ENCODE data around the gene DCAF7.

The DCAF7 gene

DNA sequence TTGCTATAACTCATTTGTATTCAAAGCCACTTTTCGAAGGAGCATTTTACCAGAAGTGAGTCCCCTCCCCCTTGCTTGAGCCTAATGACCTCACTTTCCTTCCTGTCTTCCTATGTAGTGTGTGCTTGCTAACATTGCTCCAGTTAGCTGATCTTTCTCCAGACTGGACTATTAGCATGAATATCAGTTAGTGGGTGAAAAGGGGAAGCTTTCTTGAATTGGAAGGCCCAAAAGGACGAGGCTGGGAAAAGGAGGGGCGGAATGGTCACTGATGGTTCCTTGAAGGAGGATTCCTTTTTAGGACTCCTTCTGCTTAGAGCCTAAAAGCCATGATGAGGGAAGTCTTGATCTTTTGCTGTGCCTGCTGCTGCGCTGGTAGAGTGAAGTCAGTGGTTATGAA, 83.9 kb downstream of the DCAF7 start:
- TF ChIP-seq, protein P1, sequence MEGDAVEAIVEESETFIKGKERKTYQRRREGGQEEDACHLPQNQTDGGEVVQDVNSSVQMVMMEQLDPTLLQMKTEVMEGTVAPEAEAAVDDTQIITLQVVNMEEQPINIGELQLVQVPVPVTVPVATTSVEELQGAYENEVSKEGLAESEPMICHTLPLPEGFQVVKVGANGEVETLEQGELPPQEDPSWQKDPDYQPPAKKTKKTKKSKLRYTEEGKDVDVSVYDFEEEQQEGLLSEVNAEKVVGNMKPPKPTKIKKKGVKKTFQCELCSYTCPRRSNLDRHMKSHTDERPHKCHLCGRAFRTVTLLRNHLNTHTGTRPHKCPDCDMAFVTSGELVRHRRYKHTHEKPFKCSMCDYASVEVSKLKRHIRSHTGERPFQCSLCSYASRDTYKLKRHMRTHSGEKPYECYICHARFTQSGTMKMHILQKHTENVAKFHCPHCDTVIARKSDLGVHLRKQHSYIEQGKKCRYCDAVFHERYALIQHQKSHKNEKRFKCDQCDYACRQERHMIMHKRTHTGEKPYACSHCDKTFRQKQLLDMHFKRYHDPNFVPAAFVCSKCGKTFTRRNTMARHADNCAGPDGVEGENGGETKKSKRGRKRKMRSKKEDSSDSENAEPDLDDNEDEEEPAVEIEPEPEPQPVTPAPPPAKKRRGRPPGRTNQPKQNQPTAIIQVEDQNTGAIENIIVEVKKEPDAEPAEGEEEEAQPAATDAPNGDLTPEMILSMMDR (IDR thresholded peaks at IDR 0.05; ENCODE audit: low read depth, low read length): no peak
- no peak overlapping the region for H3K4me3 ChIP-seq (ENCODE audit: low read depth, low read length)

DNA sequence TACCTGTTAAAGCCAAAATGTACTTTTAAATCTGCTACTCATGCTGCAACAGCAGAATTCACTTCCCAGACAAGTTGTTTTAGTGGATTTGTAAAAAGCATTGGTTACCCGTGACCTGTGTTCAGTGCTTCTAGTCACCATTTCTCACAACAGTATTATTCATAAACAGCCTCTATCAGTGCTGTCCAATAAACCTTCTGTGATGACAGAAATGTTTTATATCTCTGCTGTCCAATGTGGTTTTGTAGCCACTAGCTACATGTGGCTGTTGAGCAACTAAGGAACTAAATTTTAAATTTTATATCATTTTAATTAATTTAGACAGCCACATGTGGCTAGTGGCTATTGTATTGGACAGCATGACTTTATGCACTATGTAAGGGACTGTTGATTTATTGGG, 84.5 kb downstream of the DCAF7 start:
- no peak overlapping the region for H3K4me3 ChIP-seq (ENCODE audit: low read depth, low read length)
- TF ChIP-seq, protein P1 (IDR thresholded peaks at IDR 0.05; ENCODE audit: low read depth, low read length): no peak

DNA sequence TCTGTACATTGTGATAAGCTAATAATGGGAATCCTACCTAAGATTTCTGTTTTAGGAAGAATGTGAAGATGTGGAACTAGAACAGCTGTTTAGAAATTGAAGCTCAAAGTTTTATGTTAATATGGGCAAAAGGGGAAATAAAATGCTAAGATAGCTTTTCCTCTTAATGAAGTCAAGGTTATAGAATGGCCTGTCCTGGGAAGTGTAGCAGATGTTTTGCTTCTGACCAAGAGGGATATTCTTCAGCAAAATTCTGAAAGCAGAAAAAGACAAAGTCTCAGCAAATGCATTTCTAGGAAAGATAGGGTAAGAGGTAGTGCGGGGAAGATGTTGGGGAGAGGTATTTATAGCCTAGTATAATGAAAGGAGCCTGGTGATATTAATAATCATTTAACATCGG, 85.0 kb downstream of the DCAF7 start:
- H3K4me3 ChIP-seq (ENCODE audit: low read depth, low read length): no peak overlapping the region
- TF ChIP-seq, protein P1 (IDR thresholded peaks at IDR 0.05; ENCODE audit: low read depth, low read length): no peak

DNA sequence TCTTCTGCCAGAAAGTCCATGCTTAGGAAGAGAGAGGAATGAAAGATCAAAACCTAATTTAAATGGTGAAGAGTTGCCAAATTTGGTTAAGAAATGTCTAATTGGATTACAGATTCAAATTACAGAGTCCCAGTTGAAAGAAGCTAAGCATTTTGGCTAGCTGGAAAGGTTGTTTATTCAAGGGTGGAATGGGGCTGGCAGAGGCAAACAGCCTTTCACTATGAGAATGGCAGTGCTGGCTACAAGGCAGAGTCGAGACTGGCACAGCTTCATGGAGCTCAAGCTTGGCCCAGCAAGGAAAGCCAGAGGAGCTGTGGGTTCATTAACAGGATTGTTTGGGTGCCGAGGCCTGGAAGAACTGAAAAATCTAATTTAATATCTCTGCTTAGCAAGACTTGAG, 85.5 kb downstream of the DCAF7 start:
- TF ChIP-seq, protein P1 (IDR thresholded peaks at IDR 0.05; ENCODE audit: low read depth, low read length): no peak
- H3K4me3 ChIP-seq (ENCODE audit: low read depth, low read length): no peak overlapping the region

DNA sequence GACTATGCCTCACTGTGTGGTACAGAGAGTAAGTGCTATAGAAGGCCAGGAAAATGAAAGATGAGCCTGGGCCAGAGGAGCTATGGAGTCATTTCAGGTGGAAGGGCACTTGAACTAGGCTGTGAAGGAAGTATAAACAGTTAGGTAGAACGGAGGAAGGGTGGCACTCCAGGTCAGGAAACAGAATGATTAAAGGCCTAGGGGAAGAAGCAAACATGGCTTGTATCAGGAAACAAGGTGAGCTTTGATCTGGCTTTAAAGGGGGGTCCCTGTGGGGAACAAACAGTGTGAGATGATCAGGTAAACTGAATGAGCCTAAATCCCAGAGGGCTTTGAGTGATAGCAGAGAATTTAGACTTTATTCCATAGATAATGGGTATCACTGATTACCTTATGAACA, 88.8 kb downstream of the DCAF7 start:
- TF ChIP-seq, protein P1 (IDR thresholded peaks at IDR 0.05; ENCODE audit: low read depth, low read length): no peak

DNA sequence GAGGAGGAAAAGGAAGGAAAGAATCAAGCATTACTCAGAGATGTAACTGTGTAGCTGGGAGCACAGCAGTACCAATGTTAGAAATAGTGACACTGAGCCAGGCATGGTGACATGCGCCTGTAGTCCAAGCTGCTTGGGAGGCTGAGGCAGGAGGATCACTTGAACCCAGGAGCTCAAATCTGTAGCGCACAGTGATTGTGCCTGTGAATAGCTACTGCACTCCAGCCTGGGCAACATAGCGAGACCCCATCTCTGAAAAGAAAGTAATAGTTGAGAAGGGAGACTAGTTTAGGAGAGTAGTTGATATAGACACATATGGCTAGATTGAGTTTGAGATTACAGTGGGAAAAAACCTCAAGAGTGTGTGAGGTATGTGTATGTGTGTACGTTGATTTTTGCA, 89.8 kb downstream of the DCAF7 start:
- H3K4me3 ChIP-seq (ENCODE audit: low read depth, low read length): no peak overlapping the region
- TF ChIP-seq, protein P1 (IDR thresholded peaks at IDR 0.05; ENCODE audit: low read depth, low read length): no peak

More for the DNA sequence above, 88.8 kb downstream of the DCAF7 start:
- no peak overlapping the region for H3K4me3 ChIP-seq (ENCODE audit: low read depth, low read length)

DNA sequence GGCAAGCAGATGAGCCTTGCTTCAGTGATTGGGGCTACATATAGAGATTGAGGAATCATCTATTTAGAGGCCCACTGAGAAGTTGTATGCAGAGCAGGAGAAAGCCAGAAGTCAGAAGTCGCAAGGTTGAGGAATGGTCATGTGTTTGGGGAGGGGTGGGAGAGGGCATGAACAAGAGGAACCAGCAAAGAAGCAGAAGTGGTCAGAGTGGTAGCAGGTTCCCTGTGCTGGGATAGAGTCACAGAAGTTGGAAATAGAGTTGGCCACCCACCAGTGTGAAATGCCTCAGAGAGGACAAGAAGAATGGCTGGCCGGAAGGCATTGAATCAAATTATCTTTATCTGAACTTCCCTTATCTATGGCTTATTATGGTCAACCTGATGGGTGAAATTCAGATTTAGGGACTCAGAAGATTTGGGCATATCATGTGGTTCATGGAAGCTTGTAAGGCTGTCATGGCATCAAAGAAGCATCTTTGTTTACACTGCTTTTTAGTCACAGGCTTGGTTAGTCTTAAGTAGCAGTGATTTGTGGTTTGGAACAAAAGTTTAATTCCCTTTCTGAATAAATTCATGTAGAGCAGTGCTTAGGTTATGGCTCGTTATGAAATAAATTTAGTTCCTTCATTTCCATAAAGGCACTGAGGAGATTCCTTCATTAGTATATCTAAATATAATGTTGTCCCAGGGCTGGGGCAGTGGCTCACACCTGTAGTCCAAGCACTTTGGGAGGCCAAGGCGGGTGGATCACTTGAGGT, 91.6 kb downstream of the DCAF7 start:
- H3K4me3 ChIP-seq (ENCODE audit: low read depth, low read length): no peak overlapping the region
- TF ChIP-seq, protein P1 (IDR thresholded peaks at IDR 0.05; ENCODE audit: low read depth, low read length): no peak

All from WI38 (cell line).